ENCODE data around the gene IFIT1. TPM values are rescaled to one million over a fixed set of nuclear protein-coding genes. Genes with fewer than 3 reads are reported as not detected.
A peak's percentile ranks its signal among the peaks of the same experiment; 100 is the strongest.

The IFIT1 gene, protein sequence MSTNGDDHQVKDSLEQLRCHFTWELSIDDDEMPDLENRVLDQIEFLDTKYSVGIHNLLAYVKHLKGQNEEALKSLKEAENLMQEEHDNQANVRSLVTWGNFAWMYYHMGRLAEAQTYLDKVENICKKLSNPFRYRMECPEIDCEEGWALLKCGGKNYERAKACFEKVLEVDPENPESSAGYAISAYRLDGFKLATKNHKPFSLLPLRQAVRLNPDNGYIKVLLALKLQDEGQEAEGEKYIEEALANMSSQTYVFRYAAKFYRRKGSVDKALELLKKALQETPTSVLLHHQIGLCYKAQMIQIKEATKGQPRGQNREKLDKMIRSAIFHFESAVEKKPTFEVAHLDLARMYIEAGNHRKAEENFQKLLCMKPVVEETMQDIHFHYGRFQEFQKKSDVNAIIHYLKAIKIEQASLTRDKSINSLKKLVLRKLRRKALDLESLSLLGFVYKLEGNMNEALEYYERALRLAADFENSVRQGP
- 2.2 TPM for polyA plus RNA-seq (2013, experiment 1 of 2)
- polyA plus RNA-seq (2013, experiment 2 of 2): 2.2 TPM

DNA sequence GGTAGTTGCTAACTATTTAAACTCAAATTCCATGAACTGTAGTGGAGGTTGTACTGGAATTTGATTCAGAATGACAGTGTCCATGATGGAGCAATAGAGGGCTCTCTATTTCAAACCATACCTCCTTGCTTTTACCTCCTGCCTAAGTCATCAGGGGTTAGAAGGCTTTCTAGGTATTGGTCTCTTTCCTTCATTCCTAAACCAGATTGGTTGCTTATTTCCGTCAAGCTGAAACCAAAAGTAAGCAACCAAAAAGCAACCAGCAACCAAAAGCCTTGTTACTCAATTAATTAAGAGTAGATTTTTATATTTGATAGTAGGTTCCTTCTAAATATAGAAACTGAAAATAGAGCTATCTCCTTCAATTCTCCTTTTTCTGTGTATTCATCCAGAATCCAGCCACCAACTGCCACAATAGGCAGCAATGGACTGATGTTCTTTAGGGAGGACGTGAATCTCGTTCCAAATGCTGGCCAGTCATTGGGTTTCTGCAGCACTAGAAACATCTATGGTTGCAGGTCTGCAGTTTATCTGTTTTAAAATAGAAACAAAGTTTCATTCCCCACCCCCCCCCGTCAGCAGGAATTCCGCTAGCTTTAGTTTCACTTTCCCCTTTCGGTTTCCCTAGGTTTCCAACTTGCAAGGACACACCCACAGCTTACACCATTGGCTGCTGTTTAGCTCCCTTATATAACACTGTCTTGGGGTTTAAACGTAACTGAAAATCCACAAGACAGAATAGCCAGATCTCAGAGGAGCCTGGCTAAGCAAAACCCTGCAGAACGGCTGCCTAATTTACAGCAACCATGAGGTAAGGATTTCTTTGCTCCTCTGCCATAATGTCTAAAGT is at the start of gene IFIT1:
IFIT1 (plus strand) TSS at position 717 of the 850 bp plus-strand sequence; CDS start at position 807, 90 bp downstream.
- Histone ChIP-seq H3K27me3 (ENCODE audit: insufficient read depth, low read length, poor library complexity) (no peaks in the 10 kb centered on the region), H3K79me1 (ENCODE audit: low read length) (no peaks in the 10 kb centered on the region), H3K18ac (ENCODE audit: low read length) (no peak within 1 kb of the TSS), H3K27ac (ENCODE audit: low read depth, low read length) (no peak within 1 kb of the TSS), H3K4ac (ENCODE audit: low read depth, low read length) (no peak within 1 kb of the TSS), H3K36me3 (ENCODE audit: control insufficient read depth, insufficient read depth, low read length) (no peaks in the 10 kb centered on the region), H3K4me1 (ENCODE audit: control insufficient read depth, low read depth, low read length) (no peaks in the 10 kb centered on the region), H2AK5ac (ENCODE audit: low read length) (no peak within 1 kb of the TSS), H3K4me3 (ENCODE audit: low read length) (no peak within 1 kb of the TSS), H3K23ac (ENCODE audit: low read length) (no peak within 1 kb of the TSS), H3K79me2 (ENCODE audit: control insufficient read depth, insufficient read depth, low read length) (no peaks in the 10 kb centered on the region), H2BK15ac (replicated peaks; ENCODE audit: low read depth) (no peak within 1 kb of the TSS), H2BK5ac (ENCODE audit: low read length) (no peak within 1 kb of the TSS), H3K4me2 (ENCODE audit: low read length) (peak within 1 kb of the TSS; percentile 28), H3K9ac (ENCODE audit: low read length) (no peak within 1 kb of the TSS), H2BK120ac (ENCODE audit: low read depth, low read length) (no peak within 1 kb of the TSS), H4K8ac (ENCODE audit: low read depth, low read length) (no peak within 1 kb of the TSS), H3K56ac (ENCODE audit: low read length) (no peak within 1 kb of the TSS), H4K5ac (ENCODE audit: low read length) (no peak within 1 kb of the TSS)
- no CpG with 5 or more reads among the region's 8 CpGs for WGBS (ENCODE audit: extremely low coverage, insufficient coverage, low lambda C conversion rate)
- DNase-seq: peak; percentile 67

DNA sequence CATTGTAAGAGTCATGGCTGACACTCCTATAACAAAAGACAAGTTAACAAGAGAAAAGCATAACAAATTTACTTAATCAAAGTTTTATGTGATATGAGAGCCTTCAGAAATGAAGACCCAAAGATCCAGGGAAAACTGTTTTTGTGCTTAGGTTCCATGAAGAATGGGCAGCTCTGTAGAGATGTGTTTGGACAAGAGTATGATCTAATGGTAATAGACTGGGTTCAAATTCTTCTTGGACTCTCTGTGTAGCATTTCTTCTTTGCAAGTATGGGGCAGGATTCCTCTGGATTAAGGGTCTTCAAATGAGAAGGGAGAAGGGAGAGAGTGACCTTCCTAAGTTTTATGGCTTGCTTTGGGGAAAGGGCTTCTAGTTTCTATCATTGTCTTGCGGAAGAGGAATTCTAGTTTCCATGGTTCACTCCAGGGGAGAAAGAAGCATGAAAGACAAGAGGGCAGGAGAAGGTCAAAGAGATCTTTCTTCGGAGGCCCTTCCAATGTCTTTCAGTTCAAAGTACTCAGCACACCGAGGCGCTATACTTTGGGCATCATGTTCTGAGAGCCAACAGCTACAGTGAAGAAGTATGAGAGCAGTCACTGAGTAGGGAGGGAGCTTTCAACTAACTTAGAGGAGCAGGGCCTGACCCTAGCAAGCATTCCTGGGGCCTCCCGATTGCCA is 49.2 kb upstream of the IFIT1 start:
- no CpG with 5 or more reads among the region's 5 CpGs for WGBS (ENCODE audit: extremely low coverage, insufficient coverage, low lambda C conversion rate)
- Histone ChIP-seq H3K36me3 (ENCODE audit: control insufficient read depth, insufficient read depth, low read length) (no peaks in the 10 kb centered on the region), H3K27ac (ENCODE audit: low read depth, low read length) (no peak overlapping the region), H2BK15ac (replicated peaks; ENCODE audit: low read depth) (no peak overlapping the region), H3K79me1 (ENCODE audit: low read length) (no peaks in the 10 kb centered on the region), H3K79me2 (ENCODE audit: control insufficient read depth, insufficient read depth, low read length) (no peaks in the 10 kb centered on the region), H3K4me3 (ENCODE audit: low read length) (no peak overlapping the region), H3K18ac (ENCODE audit: low read length) (peak overlapping the region; percentile 19), H4K5ac (ENCODE audit: low read length) (no peak overlapping the region), H4K8ac (ENCODE audit: low read depth, low read length) (no peak overlapping the region), H3K9ac (ENCODE audit: low read length) (no peak overlapping the region), H3K4me2 (ENCODE audit: low read length) (no peak overlapping the region), H3K27me3 (ENCODE audit: insufficient read depth, low read length, poor library complexity) (no peaks in the 10 kb centered on the region), H3K4me1 (ENCODE audit: control insufficient read depth, low read depth, low read length) (peaks cover 8% of the 10 kb centered on the region), H3K4ac (ENCODE audit: low read depth, low read length) (no peak overlapping the region), H2BK5ac (ENCODE audit: low read length) (no peak overlapping the region), H2AK5ac (ENCODE audit: low read length) (no peak overlapping the region), H3K56ac (ENCODE audit: low read length) (no peak overlapping the region), H3K23ac (ENCODE audit: low read length) (no peak overlapping the region), H2BK120ac (ENCODE audit: low read depth, low read length) (no peak overlapping the region)
- DNase-seq: no peak

GRCh38 chr10:89344156-89344555 is 48.3 kb upstream of the IFIT1 start:
- Histone ChIP-seq H3K4me3 (ENCODE audit: low read length) (no peak overlapping the region), H3K36me3 (ENCODE audit: control insufficient read depth, insufficient read depth, low read length) (no peaks in the 10 kb centered on the region), H3K56ac (ENCODE audit: low read length) (no peak overlapping the region), H3K79me1 (ENCODE audit: low read length) (no peaks in the 10 kb centered on the region), H3K27ac (ENCODE audit: low read depth, low read length) (no peak overlapping the region), H3K4ac (ENCODE audit: low read depth, low read length) (no peak overlapping the region), H3K18ac (ENCODE audit: low read length) (no peak overlapping the region), H3K79me2 (ENCODE audit: control insufficient read depth, insufficient read depth, low read length) (no peaks in the 10 kb centered on the region), H3K4me1 (ENCODE audit: control insufficient read depth, low read depth, low read length) (peaks cover 12% of the 10 kb centered on the region), H3K23ac (ENCODE audit: low read length) (no peak overlapping the region), H4K5ac (ENCODE audit: low read length) (no peak overlapping the region), H3K4me2 (ENCODE audit: low read length) (no peak overlapping the region), H2BK120ac (ENCODE audit: low read depth, low read length) (no peak overlapping the region), H2BK5ac (ENCODE audit: low read length) (no peak overlapping the region), H2BK15ac (replicated peaks; ENCODE audit: low read depth) (peak overlapping the region; percentile 76), H2AK5ac (ENCODE audit: low read length) (no peak overlapping the region), H3K27me3 (ENCODE audit: insufficient read depth, low read length, poor library complexity) (no peaks in the 10 kb centered on the region), H4K8ac (ENCODE audit: low read depth, low read length) (peak overlapping the region; percentile 81), H3K9ac (ENCODE audit: low read length) (no peak overlapping the region)
- WGBS (ENCODE audit: extremely low coverage, insufficient coverage, low lambda C conversion rate): no CpG with 5 or more reads among the region's 2 CpGs
- no peak for DNase-seq

GRCh38 chr10:89345367-89346000 is 46.9 kb upstream of the IFIT1 start:
- Histone ChIP-seq H3K79me1 (ENCODE audit: low read length) (no peaks in the 10 kb centered on the region), H3K4me2 (ENCODE audit: low read length) (no peak overlapping the region), H3K36me3 (ENCODE audit: control insufficient read depth, insufficient read depth, low read length) (no peaks in the 10 kb centered on the region), H3K18ac (ENCODE audit: low read length) (no peak overlapping the region), H3K4ac (ENCODE audit: low read depth, low read length) (no peak overlapping the region), H2BK120ac (ENCODE audit: low read depth, low read length) (no peak overlapping the region), H2AK5ac (ENCODE audit: low read length) (no peak overlapping the region), H3K27ac (ENCODE audit: low read depth, low read length) (no peak overlapping the region), H3K9ac (ENCODE audit: low read length) (no peak overlapping the region), H2BK15ac (replicated peaks; ENCODE audit: low read depth) (no peak overlapping the region), H4K8ac (ENCODE audit: low read depth, low read length) (no peak overlapping the region), H4K5ac (ENCODE audit: low read length) (no peak overlapping the region), H3K56ac (ENCODE audit: low read length) (no peak overlapping the region), H3K4me1 (ENCODE audit: control insufficient read depth, low read depth, low read length) (peaks cover 18% of the 10 kb centered on the region), H3K23ac (ENCODE audit: low read length) (no peak overlapping the region), H3K79me2 (ENCODE audit: control insufficient read depth, insufficient read depth, low read length) (no peaks in the 10 kb centered on the region), H2BK5ac (ENCODE audit: low read length) (no peak overlapping the region), H3K4me3 (ENCODE audit: low read length) (no peak overlapping the region), H3K27me3 (ENCODE audit: insufficient read depth, low read length, poor library complexity) (no peaks in the 10 kb centered on the region)
- DNase-seq: no peak
- WGBS (ENCODE audit: extremely low coverage, insufficient coverage, low lambda C conversion rate): no CpG with 5 or more reads among the region's 4 CpGs
